ENCODE results near the gene DGKH.

Gene DGKH

GRCh38 chr13:42270160-42270856, 221.9 kb downstream of the DGKH start:
- TF ChIP-seq CTCF (IDR thresholded peaks at IDR 0.05; ENCODE audit: low read depth, low read length) = no peak
- no peak overlapping the region for H3K4me3 ChIP-seq (replicated peaks in 1 of 2; ENCODE audit: low read depth in 2 of 2, low read length in 2 of 2)
- DNase-seq (ENCODE audit: low read depth in 2 of 2) = no peak

GRCh38 chr13:42270857-42271215, 222.4 kb downstream of the DGKH start:
- no peak for TF ChIP-seq CTCF (IDR thresholded peaks at IDR 0.05; ENCODE audit: low read depth, low read length)
- H3K4me3 ChIP-seq (replicated peaks in 1 of 2; ENCODE audit: low read depth in 2 of 2, low read length in 2 of 2) = peak overlapping the region in 1 of 2 donors; percentile 82
- DNase-seq (ENCODE audit: low read depth in 2 of 2) = no peak

GRCh38 chr13:42271337-42272114, 223.1 kb downstream of the DGKH start:
- peak; percentile 99 for DNase-seq (ENCODE audit: low read depth in 2 of 2)
- no peak for TF ChIP-seq CTCF (IDR thresholded peaks at IDR 0.05; ENCODE audit: low read depth, low read length)
- H3K4me3 ChIP-seq (replicated peaks in 1 of 2; ENCODE audit: low read depth in 2 of 2, low read length in 2 of 2) = peak overlapping the region; percentile 82 to 86

GRCh38 chr13:42272115-42272803, 223.8 kb downstream of the DGKH start, which contains the start of gene AKAP11:
Gene AKAP11, plus strand, starts transcription at chr13:42272152. Its CDS starts 14,197 bp downstream, at chr13:42286349.
- TF ChIP-seq CTCF (IDR thresholded peaks at IDR 0.05; ENCODE audit: low read depth, low read length) = no peak
- H3K4me3 ChIP-seq (replicated peaks in 1 of 2; ENCODE audit: low read depth in 2 of 2, low read length in 2 of 2) = peak within 1 kb of the TSS; percentile 82 to 86
- DNase-seq (ENCODE audit: low read depth in 2 of 2) = peak; percentile 50 to 54

GRCh38 chr13:42272804-42273175, 224.3 kb downstream of the DGKH start:
- TF ChIP-seq CTCF (IDR thresholded peaks at IDR 0.05; ENCODE audit: low read depth, low read length) = no peak
- H3K4me3 ChIP-seq (replicated peaks in 1 of 2; ENCODE audit: low read depth in 2 of 2, low read length in 2 of 2) = peak overlapping the region; percentile 82 to 86
- no peak for DNase-seq (ENCODE audit: low read depth in 2 of 2)

GRCh38 chr13:42274386-42275097, 226.1 kb downstream of the DGKH start:
- DNase-seq (ENCODE audit: low read depth in 2 of 2) = no peak
- no peak overlapping the region for H3K4me3 ChIP-seq (replicated peaks in 1 of 2; ENCODE audit: low read depth in 2 of 2, low read length in 2 of 2)
- no peak for TF ChIP-seq CTCF (IDR thresholded peaks at IDR 0.05; ENCODE audit: low read depth, low read length)
